GM18907 (cell line): ENCODE data around the gene SHC1.
"Not testable (repeated sequence)": the region's sequence is repeated elsewhere in the genome, so short reads cannot be mapped to it uniquely, and the experiment has no call there.

ENCODE experiments used
- ATAC-seq: cut with Tn5 transposase; IDR thresholded peaks from one replicate; pipeline ENCODE4 v1.9.1; 2021; ENCODE audit warnings: mild to moderate bottlenecking, moderate library complexity; ENCODE audit not compliant: unreplicated experiment

Gene SHC1

GRCh38 chr1:154996966-154997701, 26.6 kb upstream of the SHC1 start:
- no peak for ATAC-seq

- not testable (repeated sequence) for ATAC-seq
Measured at GRCh38 chr1:154995301-154995983, 24.9 kb upstream of the SHC1 start.

GRCh38 chr1:154994591-154994990, 24.0 kb upstream of the SHC1 start:
- ATAC-seq = no peak

- ATAC-seq = no peak
Measured at GRCh38 chr1:154994269-154994587, 23.7 kb upstream of the SHC1 start.

- no peak for ATAC-seq
Measured at GRCh38 chr1:154993572-154994268, 23.2 kb upstream of the SHC1 start, which contains the start of gene LENEP. TSS of gene LENEP (plus strand) at chr1:154993586. CDS start at chr1:154993608, 22 bp downstream.

GRCh38 chr1:154992721-154993571, 22.4 kb upstream of the SHC1 start:
- no peak for ATAC-seq

GRCh38 chr1:154990276-154990675, 19.7 kb upstream of the SHC1 start:
- ATAC-seq = no peak

- ATAC-seq = no peak
Measured at GRCh38 chr1:154989195-154989860, 18.8 kb upstream of the SHC1 start.

GRCh38 chr1:154988058-154988954, 17.8 kb upstream of the SHC1 start:
- ATAC-seq = no peak

GRCh38 chr1:154987326-154987725, 16.8 kb upstream of the SHC1 start:
- ATAC-seq = no peak

- ATAC-seq = not testable (repeated sequence)
Measured at GRCh38 chr1:154986736-154987135, 16.2 kb upstream of the SHC1 start.

- ATAC-seq = no peak
Measured at GRCh38 chr1:154983776-154984466, 13.4 kb upstream of the SHC1 start.

- ATAC-seq = peak; percentile 95
Measured at GRCh38 chr1:154982897-154983648, 12.5 kb upstream of the SHC1 start, which contains the start of gene FLAD1. TSS of gene FLAD1 (plus strand) at chr1:154983344. CDS start at chr1:154983695, 351 bp downstream.

GRCh38 chr1:154982341-154982740, 11.8 kb upstream of the SHC1 start:
- no peak for ATAC-seq

- no peak for ATAC-seq
Measured at GRCh38 chr1:154978360-154978759, 7.8 kb upstream of the SHC1 start.

GRCh38 chr1:154977762-154978161, 7.2 kb upstream of the SHC1 start:
- not testable (repeated sequence) for ATAC-seq

GRCh38 chr1:154975409-154976059, 5.0 kb upstream of the SHC1 start:
- no peak for ATAC-seq
